ENCODE measurements around the gene SF3B4. TPM values are rescaled to one million over a fixed set of nuclear protein-coding genes. Genes with fewer than 3 reads are reported as not detected.

The SF3B4 gene
- total and polyA plus RNA-seq, 4 donors: 6.3 to 16.6 (median 12.5) TPM

- Histone ChIP-seq H3K27ac (ENCODE audit: low read depth in 1 of 2, low read length in 2 of 2) (peak overlapping the region; percentile 100), H3K36me3 (ENCODE audit: control insufficient read depth in 4 of 4, insufficient read depth in 3 of 4, low read depth in 1 of 4, low read length in 3 of 4) (no peaks in the 10 kb centered on the region), H3K9ac (ENCODE audit: low read depth in 1 of 2, low read length in 2 of 2) (peak overlapping the region; percentile 82 to 100), H3K4me1 (ENCODE audit: control insufficient read depth in 4 of 4, insufficient read depth in 4 of 4, low read length in 3 of 4) (peaks cover 6 to 38% (median 19%) of the 10 kb centered on the region in 4 donors), H3K9me3 (ENCODE audit: control insufficient read depth in 4 of 4, low read length in 3 of 4) (no peaks in the 10 kb centered on the region), H3K4me3 (ENCODE audit: low read depth in 1 of 3, low read length in 3 of 3) (peak overlapping the region; percentile 55 to 77 (median 60)), H3K27me3 (ENCODE audit: control insufficient read depth in 4 of 4, insufficient read depth in 4 of 4, low read length in 3 of 4) (no peaks in the 10 kb centered on the region)
- peak; percentile 83 for DNase-seq (ENCODE audit: low spot score)
- TF ChIP-seq TAF1 (conservative IDR thresholded peaks at IDR 0.05): peak; percentile 93
- peak in 1 of 2 donors; percentile 39 for TF ChIP-seq RXRA (IDR thresholded peaks at IDR 0.05)
- peak; percentile 69 for TF ChIP-seq ZBTB33 (IDR thresholded peaks at IDR 0.05)
- no peak for TF ChIP-seq NR2F2 (IDR thresholded peaks at IDR 0.05)
- no peak for TF ChIP-seq HNF4G (IDR thresholded peaks at IDR 0.05)
- TF ChIP-seq REST (IDR thresholded peaks at IDR 0.05): peak; percentile 73
- peak; percentile 57 for TF ChIP-seq SP1 (IDR thresholded peaks at IDR 0.05)
- peak in 1 of 2 donors; percentile 29 for TF ChIP-seq GABPA (IDR thresholded peaks at IDR 0.05 in 1 of 2, conservative IDR thresholded peaks at IDR 0.05 in 1 of 2)
- TF ChIP-seq HNF4A (conservative IDR thresholded peaks at IDR 0.05): peak; percentile 4 to 36
- TF ChIP-seq FOXA1 (IDR thresholded peaks at IDR 0.05): no peak
- peak; percentile 21 to 32 for TF ChIP-seq EGR1 (IDR thresholded peaks at IDR 0.05; ENCODE audit: low read depth in 2 of 2)
- peak; percentile 68 for TF ChIP-seq FOXA2 (IDR thresholded peaks at IDR 0.05)
- TF ChIP-seq CTCF (IDR thresholded peaks at IDR 0.05; ENCODE audit: low read depth, low read length, missing input control): no peak
- TF ChIP-seq RAD21 (IDR thresholded peaks at IDR 0.05): peak; percentile 51 to 53
- peak in 1 of 2 donors; percentile 28 for TF ChIP-seq JUND (IDR thresholded peaks at IDR 0.05)
- TF ChIP-seq ATF3 (IDR thresholded peaks at IDR 0.05): no peak
- TF ChIP-seq MAX (IDR thresholded peaks at IDR 0.05): no peak
- peak; percentile 79 for TF ChIP-seq YY1 (IDR thresholded peaks at IDR 0.05)
- WGBS: under 1% methylated on average over 36 of the region's 36 CpGs
Observed at GRCh38 chr1:149885339-149886120, 42.1 kb downstream of the SF3B4 start.

All from liver (tissue), 9 donors.